ENCODE measurements around the gene BRME1. TPM values are rescaled to one million over a fixed set of nuclear protein-coding genes. Genes with fewer than 3 reads are reported as not detected.
A peak's percentile ranks its signal among the peaks of the same experiment; 100 is the strongest.

The BRME1 gene
- total and polyA plus RNA-seq, 10 donors: 0.97 to 3.8 (median 2.4) TPM

GRCh38 chr19:13887018-13887436 is 18.9 kb downstream of the BRME1 start:
- TF ChIP-seq POLR2AphosphoS5 (IDR thresholded peaks at IDR 0.05) (peak; percentile 23 to 43 (median 23)), CTCF (IDR thresholded peaks at IDR 0.05 in 8 of 11, conservative IDR thresholded peaks at IDR 0.05 in 3 of 11) (no peak)
- 77 to 83% (median 81%) methylated on average over 5 to 16 of the region's 16 CpGs for WGBS, 5 donors
- intact Hi-C loops (cut with DNase I; ENCODE audit: low total_unique reads): loop anchor here (10.0 kb wide), 1 partner anchor 158 kb away; no protein-coding TSS in a partner anchor

GRCh38 chr19:13885826-13886365 is 20.0 kb downstream of the BRME1 start:
- no peaks in the 10 kb centered on the region for H3K9me3 ChIP-seq
- no peaks in the 10 kb centered on the region for H3K36me3 ChIP-seq
- TF ChIP-seq POLR2A (IDR thresholded peaks at IDR 0.05) (no peak), POLR2AphosphoS5 (IDR thresholded peaks at IDR 0.05) (no peak), CTCF (IDR thresholded peaks at IDR 0.05 in 8 of 11, conservative IDR thresholded peaks at IDR 0.05 in 3 of 11) (no peak)
- 62 to 67% (median 66%) methylated on average over 17 to 20 of the region's 20 CpGs for WGBS, 5 donors
- no peaks in the 10 kb centered on the region for H3K27me3 ChIP-seq (replicated peaks in 1 of 7)
- H3K4me3 ChIP-seq: no peak overlapping the region
- DNase-seq: no peak
- H3K27ac ChIP-seq: peak overlapping the region in 4 of 8 donors; percentile 46 to 81 (median 66)
- intact Hi-C loops (cut with DNase I; ENCODE audit: low total_unique reads): loop anchor here (10.0 kb wide), 1 partner anchor 159 kb away; no protein-coding TSS in a partner anchor
- H3K4me1 ChIP-seq: peaks cover 11 to 58% (median 24%) of the 10 kb centered on the region in 6 donors

More at GRCh38 chr19:13887018-13887436, 18.9 kb downstream of the BRME1 start:
- H3K9me3 ChIP-seq: no peaks in the 10 kb centered on the region
- peaks cover 2 to 47% (median 12%) of the 10 kb centered on the region in 6 donors for H3K4me1 ChIP-seq
- DNase-seq: no peak
- H3K36me3 ChIP-seq: no peaks in the 10 kb centered on the region
- no peak overlapping the region for H3K4me3 ChIP-seq
- H3K27me3 ChIP-seq (replicated peaks in 1 of 7): no peaks in the 10 kb centered on the region
- peak overlapping the region in 5 of 8 donors; percentile 27 to 81 (median 65) for H3K27ac ChIP-seq

- H3K4me1 ChIP-seq: peaks cover 18 to 67% (median 33%) of the 10 kb centered on the region in 6 donors
- DNase-seq: no peak
- TF ChIP-seq POLR2AphosphoS5 (IDR thresholded peaks at IDR 0.05) (no peak), POLR2A (IDR thresholded peaks at IDR 0.05) (no peak), CTCF (IDR thresholded peaks at IDR 0.05 in 8 of 11, conservative IDR thresholded peaks at IDR 0.05 in 3 of 11) (no peak)
- H3K4me3 ChIP-seq: no peak overlapping the region
- H3K27me3 ChIP-seq (replicated peaks in 1 of 7): no peaks in the 10 kb centered on the region
- no peaks in the 10 kb centered on the region for H3K9me3 ChIP-seq
- peak overlapping the region in 2 of 8 donors; percentile 65 to 81 for H3K27ac ChIP-seq
- H3K36me3 ChIP-seq: no peaks in the 10 kb centered on the region
- WGBS, 5 donors: 75 to 90% (median 84%) methylated on average over 23 to 26 of the region's 26 CpGs
- intact Hi-C loops (cut with DNase I; ENCODE audit: low total_unique reads): loop anchor here (5.0 to 10.0 kb wide), 2 partner anchors 160 to 187 kb away; partner anchors contain the start of gene MISP3
Observed at GRCh38 chr19:13884726-13885591, 21.0 kb downstream of the BRME1 start.
